Measurements from ENCODE around the gene PIGW. TPM values are rescaled to one million over a fixed set of nuclear protein-coding genes. Genes with fewer than 3 reads are reported as not detected.

The PIGW gene
- total and polyA plus RNA-seq, 9 of the 15 experiments (the other 6 are each of a cell fraction or from before 2014, with no cell fraction given), result 9.5 to 33.9 (median 21.2) TPM

GRCh38 chr17:36486204-36487194 is 48.3 kb upstream of the PIGW start, which contains the start of gene ZNHIT3 (continued):
- peak; percentile 58; the same call in 1 of the 2 replicates for TF ChIP-seq GABPA (tag; conservative IDR thresholded peaks at IDR 0.05; ENCODE audit: low read depth)
- TF ChIP-seq, protein P1, sequence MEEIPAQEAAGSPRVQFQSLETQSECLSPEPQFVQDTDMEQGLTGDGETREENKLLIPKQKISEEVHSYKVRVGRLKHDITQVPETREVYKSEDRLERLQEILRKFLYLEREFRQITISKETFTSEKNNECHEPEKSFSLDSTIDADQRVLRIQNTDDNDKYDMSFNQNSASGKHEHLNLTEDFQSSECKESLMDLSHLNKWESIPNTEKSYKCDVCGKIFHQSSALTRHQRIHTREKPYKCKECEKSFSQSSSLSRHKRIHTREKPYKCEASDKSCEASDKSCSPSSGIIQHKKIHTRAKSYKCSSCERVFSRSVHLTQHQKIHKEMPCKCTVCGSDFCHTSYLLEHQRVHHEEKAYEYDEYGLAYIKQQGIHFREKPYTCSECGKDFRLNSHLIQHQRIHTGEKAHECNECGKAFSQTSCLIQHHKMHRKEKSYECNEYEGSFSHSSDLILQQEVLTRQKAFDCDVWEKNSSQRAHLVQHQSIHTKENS (CRISPR knock-in tag; IDR thresholded peaks at IDR 0.05), result no peak
- peak; percentile 45; the same call in 1 of the 2 replicates for TF ChIP-seq POLR2H (tag; IDR thresholded peaks at IDR 0.05; ENCODE audit: low read depth)
- TF ChIP-seq, protein P2, sequence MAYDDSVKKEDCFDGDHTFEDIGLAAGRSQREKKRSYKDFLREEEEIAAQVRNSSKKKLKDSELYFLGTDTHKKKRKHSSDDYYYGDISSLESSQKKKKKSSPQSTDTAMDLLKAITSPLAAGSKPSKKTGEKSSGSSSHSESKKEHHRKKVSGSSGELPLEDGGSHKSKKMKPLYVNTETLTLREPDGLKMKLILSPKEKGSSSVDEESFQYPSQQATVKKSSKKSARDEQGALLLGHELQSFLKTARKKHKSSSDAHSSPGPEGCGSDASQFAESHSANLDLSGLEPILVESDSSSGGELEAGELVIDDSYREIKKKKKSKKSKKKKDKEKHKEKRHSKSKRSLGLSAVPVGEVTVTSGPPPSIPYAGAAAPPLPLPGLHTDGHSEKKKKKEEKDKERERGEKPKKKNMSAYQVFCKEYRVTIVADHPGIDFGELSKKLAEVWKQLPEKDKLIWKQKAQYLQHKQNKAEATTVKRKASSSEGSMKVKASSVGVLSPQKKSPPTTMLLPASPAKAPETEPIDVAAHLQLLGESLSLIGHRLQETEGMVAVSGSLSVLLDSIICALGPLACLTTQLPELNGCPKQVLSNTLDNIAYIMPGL (CRISPR knock-in tag; IDR thresholded peaks at IDR 0.05), result no peak; the same call in 1 of the 2 replicates
- TF ChIP-seq RNF2 (IDR thresholded peaks at IDR 0.05), result peak; percentile 51; the same call in 1 of the 2 replicates
- no peak for TF ChIP-seq ZNF444 (CRISPR knock-in tag; IDR thresholded peaks at IDR 0.05)
- no peak for TF ChIP-seq ZNF165 (CRISPR knock-in tag; IDR thresholded peaks at IDR 0.05; ENCODE audit: borderline replicate concordance)
- TF ChIP-seq, protein P3, sequence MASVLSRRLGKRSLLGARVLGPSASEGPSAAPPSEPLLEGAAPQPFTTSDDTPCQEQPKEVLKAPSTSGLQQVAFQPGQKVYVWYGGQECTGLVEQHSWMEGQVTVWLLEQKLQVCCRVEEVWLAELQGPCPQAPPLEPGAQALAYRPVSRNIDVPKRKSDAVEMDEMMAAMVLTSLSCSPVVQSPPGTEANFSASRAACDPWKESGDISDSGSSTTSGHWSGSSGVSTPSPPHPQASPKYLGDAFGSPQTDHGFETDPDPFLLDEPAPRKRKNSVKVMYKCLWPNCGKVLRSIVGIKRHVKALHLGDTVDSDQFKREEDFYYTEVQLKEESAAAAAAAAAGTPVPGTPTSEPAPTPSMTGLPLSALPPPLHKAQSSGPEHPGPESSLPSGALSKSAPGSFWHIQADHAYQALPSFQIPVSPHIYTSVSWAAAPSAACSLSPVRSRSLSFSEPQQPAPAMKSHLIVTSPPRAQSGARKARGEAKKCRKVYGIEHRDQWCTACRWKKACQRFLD (CRISPR knock-in tag; IDR thresholded peaks at IDR 0.05), result no peak
- TF ChIP-seq, protein P4, sequence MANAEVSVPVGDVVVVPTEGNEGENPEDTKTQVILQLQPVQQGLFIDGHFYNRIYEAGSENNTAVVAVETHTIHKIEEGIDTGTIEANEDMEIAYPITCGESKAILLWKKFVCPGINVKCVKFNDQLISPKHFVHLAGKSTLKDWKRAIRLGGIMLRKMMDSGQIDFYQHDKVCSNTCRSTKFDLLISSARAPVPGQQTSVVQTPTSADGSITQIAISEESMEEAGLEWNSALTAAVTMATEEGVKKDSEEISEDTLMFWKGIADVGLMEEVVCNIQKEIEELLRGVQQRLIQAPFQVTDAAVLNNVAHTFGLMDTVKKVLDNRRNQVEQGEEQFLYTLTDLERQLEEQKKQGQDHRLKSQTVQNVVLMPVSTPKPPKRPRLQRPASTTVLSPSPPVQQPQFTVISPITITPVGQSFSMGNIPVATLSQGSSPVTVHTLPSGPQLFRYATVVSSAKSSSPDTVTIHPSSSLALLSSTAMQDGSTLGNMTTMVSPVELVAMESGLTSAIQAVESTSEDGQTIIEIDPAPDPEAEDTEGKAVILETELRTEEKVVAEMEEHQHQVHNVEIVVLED (CRISPR knock-in tag; IDR thresholded peaks at IDR 0.05), result peak; percentile 91
- TF ChIP-seq TAF1 (IDR thresholded peaks at IDR 0.05; ENCODE audit: control insufficient read depth, extremely low read depth, insufficient read depth, low read length, severe bottlenecking), result peak; percentile 70
- no peak for TF ChIP-seq EWSR1 (IDR thresholded peaks at IDR 0.05; ENCODE audit: borderline replicate concordance, low read depth, partially characterized antibody)
- no peak for TF ChIP-seq ZNF134 (CRISPR knock-in tag; conservative IDR thresholded peaks at IDR 0.05)
- no peak for TF ChIP-seq NONO (IDR thresholded peaks at IDR 0.05; ENCODE audit: low read depth in 2 of 2, low read length in 1 of 2)
- no peak for TF ChIP-seq RHOXF2B (CRISPR knock-in tag; conservative IDR thresholded peaks at IDR 0.05)
- 0 out of 3 replicates have a peak, but pooled peaks of 1 of the 2 experiments have one; percentile 52 for TF ChIP-seq CBX3 (IDR thresholded peaks at IDR 0.05; ENCODE audit: borderline replicate concordance in 1 of 2, low read length in 2 of 2)
- TF ChIP-seq CREB1 (IDR thresholded peaks at IDR 0.05), result peak; percentile 57; the same call in 1 of the 2 replicates
- TF ChIP-seq CREB1 (CRISPR knock-in tag; IDR thresholded peaks at IDR 0.05), result peak; percentile 77
- TF ChIP-seq RBBP5 (IDR thresholded peaks at IDR 0.05; ENCODE audit: borderline replicate concordance, insufficient read depth, low read length, poor library complexity, severe bottlenecking), result peak; percentile 51
- peak; percentile 94 for TF ChIP-seq DACH1 (IDR thresholded peaks at IDR 0.05; ENCODE audit: partially characterized antibody)
